CD4-positive, alpha-beta T cell (primary cell): ENCODE results near the gene PLA2R1. TPM values are rescaled to one million over a fixed set of nuclear protein-coding genes. Genes with fewer than 3 reads are reported as not detected.

Experiments used
- ATAC-seq: fragments of 200-7000 bp; cut with Tn5 transposase; one replicate; pipeline ENCODE4 v1.10.0; 2022; ENCODE audit warnings: mild to moderate bottlenecking; ENCODE audit not compliant: poor library complexity
- CTCF ChIA-PET: fragments of 350-600 bp; sonication (Branson Sonifier 250); formaldehyde crosslinking; loops from one replicate; lab custom pipeline; 2021; ENCODE audit warnings: antibody characterized with exemption, inconsistent platforms; lab: Charles Lee
- POLR2A ChIA-PET: fragments of 350-600 bp; sonication (Branson Sonifier 250); formaldehyde crosslinking; loops from one replicate; lab custom pipeline; 2021; ENCODE audit warnings: antibody characterized with exemption, inconsistent platforms; lab: Charles Lee
- DNase-seq, 14 experiments: peaks; one replicate each; pipeline ENCODE4 v3.0.0-alpha.2; 2013 to 2020; ENCODE audit warnings: mixed read lengths in 2 of 14
- H3K27ac ChIP-seq, 2 donors: one replicate each; pipeline versions ENCODE4 v1.5.1 to v1.7.0; 2013; ENCODE audit warnings: low read length in 2 of 2, low read depth in 1 of 2, mild to moderate bottlenecking in 1 of 2
- H3K27me3 ChIP-seq, 2 experiments: 1 replicate in 1 of 2; 2 replicates in 1 of 2; pipeline versions ENCODE4 v1.6.1 to v1.7.0; 2013; ENCODE audit warnings: low read length in 2 of 2, control low read depth in 1 of 2, mild to moderate bottlenecking in 1 of 2, moderate library complexity in 1 of 2; ENCODE audit not compliant: insufficient read depth in 2 of 2, control insufficient read depth in 1 of 2
- H3K36me3 ChIP-seq: one replicate; pipeline ENCODE4 v1.6.1; 2013; ENCODE audit warnings: low read length, control low read depth; ENCODE audit not compliant: insufficient read depth
- H3K4me1 ChIP-seq: one replicate; pipeline ENCODE4 v1.6.1; 2013; ENCODE audit warnings: low read length, control low read depth; ENCODE audit not compliant: insufficient read depth
- H3K4me3 ChIP-seq: one replicate; pipeline ENCODE4 v1.5.1; 2013; ENCODE audit warnings: mild to moderate bottlenecking, low read length, moderate library complexity
- H3K9me3 ChIP-seq, 2 experiments: 1 replicate in 1 of 2; 2 replicates in 1 of 2; pipeline versions ENCODE4 v1.6.1 to v1.7.0; 2013; ENCODE audit warnings: low read length in 2 of 2, mild to moderate bottlenecking in 2 of 2, control low read depth in 1 of 2, moderate library complexity in 1 of 2; ENCODE audit not compliant: control insufficient read depth in 1 of 2, insufficient read depth in 1 of 2
- H3K27ac Mint-ChIP-seq: one replicate; pipeline ENCODE4 v1.8.0; 2020; ENCODE audit warnings: mixed read lengths
- H3K27me3 Mint-ChIP-seq: one replicate; pipeline ENCODE4 v1.8.0; 2021; ENCODE audit warnings: mixed read lengths
- H3K36me3 Mint-ChIP-seq: one replicate; pipeline ENCODE4 v1.8.0; 2021; ENCODE audit warnings: low read depth, mixed read lengths
- H3K4me1 Mint-ChIP-seq: one replicate; pipeline ENCODE4 v1.8.0; 2021; ENCODE audit warnings: low read depth, mixed read lengths
- H3K4me3 Mint-ChIP-seq: one replicate; pipeline ENCODE4 v1.8.0; 2020; ENCODE audit warnings: mild to moderate bottlenecking, mixed read lengths
- H3K9me3 Mint-ChIP-seq: one replicate; pipeline ENCODE4 v1.8.0; 2020; ENCODE audit warnings: mixed read lengths
- intact Hi-C, 2 experiments: fragments of 100-400 bp; cut with DNase I in 1 of 2; cut with micrococcal nuclease in 1 of 2; formaldehyde crosslinking; loops; one replicate each; pipeline versions ENCODE4 v1.15.1 to v1.9.0; 2023 to 2025; cut with DNase I, micrococcal nuclease
- total RNA-seq, 174 experiments: library from RNA in 2 of 174; stranded (reverse) in 2 of 174; gene quantifications; one replicate each; pipeline ENCODE4 v1.2.3 and lab custom pipeline; 2021 to 2026
- TF ChIP-seq, protein P1 (sequence below): fragments of 200-600 bp; IDR thresholded peaks from one replicate; pipeline ENCODE4 v1.8.0; 2022; ENCODE audit warnings: antibody characterized with exemption, mild to moderate bottlenecking

Gene PLA2R1
- total RNA-seq, 2 experiments from 2014 or later: not detected

DNA sequence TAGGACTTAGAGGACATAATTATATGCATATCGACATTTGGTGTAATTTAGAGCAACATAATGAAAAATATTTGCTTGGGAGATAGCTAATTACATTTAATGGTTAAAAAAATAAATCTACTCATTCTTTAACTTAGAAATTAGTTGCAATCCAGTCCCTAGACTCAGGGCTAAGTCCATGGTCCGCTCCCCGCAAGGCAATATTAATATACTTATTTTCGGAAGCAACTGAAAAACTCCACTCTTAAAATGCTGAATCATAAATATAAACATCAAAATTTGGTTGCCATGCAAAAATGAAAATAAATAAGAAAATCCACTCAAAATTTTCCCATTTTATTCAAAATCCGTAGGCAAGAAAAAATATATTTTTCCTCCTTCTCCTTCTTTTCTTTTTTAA is 164.7 kb downstream of the PLA2R1 start:
- Histone ChIP-seq H3K9me3 (no peaks in the 10 kb centered on the region), H3K27me3 (no peaks in the 10 kb centered on the region), H3K36me3 (peaks cover 31% of the 10 kb centered on the region), H3K4me3 (no peak overlapping the region), H3K4me1 (peaks cover 8% of the 10 kb centered on the region), H3K27ac (no peak overlapping the region)
- no peaks in the 10 kb centered on the region for H3K27me3 Mint-ChIP-seq
- TF ChIP-seq, protein P1, sequence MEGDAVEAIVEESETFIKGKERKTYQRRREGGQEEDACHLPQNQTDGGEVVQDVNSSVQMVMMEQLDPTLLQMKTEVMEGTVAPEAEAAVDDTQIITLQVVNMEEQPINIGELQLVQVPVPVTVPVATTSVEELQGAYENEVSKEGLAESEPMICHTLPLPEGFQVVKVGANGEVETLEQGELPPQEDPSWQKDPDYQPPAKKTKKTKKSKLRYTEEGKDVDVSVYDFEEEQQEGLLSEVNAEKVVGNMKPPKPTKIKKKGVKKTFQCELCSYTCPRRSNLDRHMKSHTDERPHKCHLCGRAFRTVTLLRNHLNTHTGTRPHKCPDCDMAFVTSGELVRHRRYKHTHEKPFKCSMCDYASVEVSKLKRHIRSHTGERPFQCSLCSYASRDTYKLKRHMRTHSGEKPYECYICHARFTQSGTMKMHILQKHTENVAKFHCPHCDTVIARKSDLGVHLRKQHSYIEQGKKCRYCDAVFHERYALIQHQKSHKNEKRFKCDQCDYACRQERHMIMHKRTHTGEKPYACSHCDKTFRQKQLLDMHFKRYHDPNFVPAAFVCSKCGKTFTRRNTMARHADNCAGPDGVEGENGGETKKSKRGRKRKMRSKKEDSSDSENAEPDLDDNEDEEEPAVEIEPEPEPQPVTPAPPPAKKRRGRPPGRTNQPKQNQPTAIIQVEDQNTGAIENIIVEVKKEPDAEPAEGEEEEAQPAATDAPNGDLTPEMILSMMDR: no peak
- ATAC-seq (no peak), DNase-seq (no peak)
- no peak overlapping the region for H3K4me3 Mint-ChIP-seq
- H3K9me3 Mint-ChIP-seq: no peaks in the 10 kb centered on the region
- POLR2A ChIA-PET: no interaction called here
- H3K36me3 Mint-ChIP-seq: peaks cover 69% of the 10 kb centered on the region
- H3K4me1 Mint-ChIP-seq: peaks cover 67% of the 10 kb centered on the region
- intact Hi-C loops: no loop called here
- CTCF ChIA-PET: no interaction called here
- no peak overlapping the region for H3K27ac Mint-ChIP-seq

DNA sequence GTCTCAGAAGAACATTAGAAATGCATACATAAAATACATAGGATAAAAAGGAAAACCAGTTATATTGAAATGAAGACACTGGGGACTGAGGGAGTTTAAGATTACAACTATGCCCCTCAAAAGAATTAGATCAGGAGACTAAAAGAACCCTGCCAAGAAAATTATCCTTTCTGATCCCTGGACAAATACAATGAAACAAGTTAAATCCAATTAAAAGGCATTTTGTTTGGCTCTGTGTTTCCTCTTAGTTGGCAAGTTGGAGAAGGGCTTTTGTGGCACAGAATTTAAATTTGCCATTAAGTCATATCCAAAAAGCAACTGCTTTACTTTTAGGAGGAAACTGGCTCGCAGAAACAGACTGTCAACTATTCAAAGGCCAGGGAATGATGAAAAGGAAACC is 165.3 kb downstream of the PLA2R1 start:
- Mint-ChIP-seq H3K4me1 (peaks cover 67% of the 10 kb centered on the region), H3K4me3 (no peak overlapping the region), H3K9me3 (no peaks in the 10 kb centered on the region), H3K27me3 (no peaks in the 10 kb centered on the region), H3K27ac (no peak overlapping the region), H3K36me3 (peaks cover 76% of the 10 kb centered on the region)
- H3K27me3 ChIP-seq: no peaks in the 10 kb centered on the region
- no peak for ATAC-seq
- H3K27ac ChIP-seq: no peak overlapping the region
- DNase-seq: no peak
- intact Hi-C loops: no loop called here
- H3K4me3 ChIP-seq: no peak overlapping the region
- POLR2A ChIA-PET: no interaction called here
- TF ChIP-seq, protein P1: no peak
- peaks cover 4% of the 10 kb centered on the region for H3K4me1 ChIP-seq
- CTCF ChIA-PET: no interaction called here
- peaks cover 29% of the 10 kb centered on the region for H3K36me3 ChIP-seq
- no peaks in the 10 kb centered on the region for H3K9me3 ChIP-seq

DNA sequence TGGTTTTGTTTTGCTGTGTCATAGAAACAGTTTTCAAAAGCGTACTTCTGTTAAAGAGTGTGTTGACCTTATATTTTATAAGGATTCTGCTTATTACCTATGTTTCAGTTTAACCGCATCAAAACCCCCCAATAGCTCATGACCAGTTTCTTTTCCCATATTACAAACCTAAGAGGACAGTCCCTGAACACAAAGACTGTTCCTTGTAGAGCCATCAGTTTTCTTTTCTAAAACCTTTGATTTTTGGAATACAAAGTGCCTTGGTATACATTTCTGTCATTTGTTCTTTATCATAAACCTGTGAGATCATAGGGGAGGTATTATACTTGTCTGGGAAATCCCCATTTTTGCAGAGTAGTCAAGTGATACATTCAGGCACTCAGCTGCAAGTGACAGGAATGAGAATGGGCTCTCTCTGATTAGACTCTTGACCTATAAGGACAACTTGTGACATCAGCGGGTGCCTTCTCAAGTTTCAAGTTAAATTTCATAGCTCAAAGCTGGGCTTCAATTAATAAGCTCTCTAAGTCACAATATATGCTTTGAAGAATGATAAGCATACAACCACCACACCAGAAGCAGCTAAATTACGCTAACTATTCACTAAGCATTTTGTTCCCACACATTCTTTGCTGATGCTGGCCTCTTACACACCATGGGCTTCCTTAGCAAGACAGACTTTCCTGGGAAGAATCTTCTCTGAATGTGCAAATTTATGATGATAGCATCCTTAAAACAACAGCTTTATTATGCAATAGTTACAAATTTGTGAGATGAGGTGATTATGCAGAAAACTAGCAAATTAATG is 167.0 kb downstream of the PLA2R1 start:
- intact Hi-C loops: no loop called here
- Mint-ChIP-seq H3K27me3 (no peaks in the 10 kb centered on the region), H3K4me3 (no peak overlapping the region), H3K9me3 (no peaks in the 10 kb centered on the region), H3K4me1 (peaks cover 59% of the 10 kb centered on the region), H3K27ac (no peak overlapping the region), H3K36me3 (peaks cover 78% of the 10 kb centered on the region)
- POLR2A ChIA-PET: interaction anchor here (1.9 kb wide), 1 partner anchor 9 kb away, joined by 9 read pairs; the partner anchor contains the start of gene LY75
- peak; percentile 70 for ATAC-seq
- no peaks in the 10 kb centered on the region for H3K9me3 ChIP-seq
- DNase-seq: peak in 1 of 14 experiments; percentile 18
- H3K27ac ChIP-seq: no peak overlapping the region
- H3K4me3 ChIP-seq: no peak overlapping the region
- no peaks in the 10 kb centered on the region for H3K27me3 ChIP-seq
- TF ChIP-seq, protein P1: no peak
- H3K4me1 ChIP-seq: peaks cover 5% of the 10 kb centered on the region
- H3K36me3 ChIP-seq: peaks cover 29% of the 10 kb centered on the region
- CTCF ChIA-PET: interaction anchor here (0.7 to 0.9 kb wide), 2 partner anchors 16 to 26 kb away, joined by 3 to 5 read pairs; no protein-coding TSS in a partner anchor
